Endothelial cell of hepatic sinusoid (primary cell): ENCODE measurements around the gene PRKD1.
"Not testable (repeated sequence)": the region's sequence is repeated elsewhere in the genome, so short reads cannot be mapped to it uniquely, and the experiment has no call there.

Experiments used
- in situ Hi-C: cut with HindIII; loops from 2 replicates; pipeline ENCODE4 v1.10.0; 2017; ENCODE audit warnings: low sequenced_read_pairs

The PRKD1 gene

DNA sequence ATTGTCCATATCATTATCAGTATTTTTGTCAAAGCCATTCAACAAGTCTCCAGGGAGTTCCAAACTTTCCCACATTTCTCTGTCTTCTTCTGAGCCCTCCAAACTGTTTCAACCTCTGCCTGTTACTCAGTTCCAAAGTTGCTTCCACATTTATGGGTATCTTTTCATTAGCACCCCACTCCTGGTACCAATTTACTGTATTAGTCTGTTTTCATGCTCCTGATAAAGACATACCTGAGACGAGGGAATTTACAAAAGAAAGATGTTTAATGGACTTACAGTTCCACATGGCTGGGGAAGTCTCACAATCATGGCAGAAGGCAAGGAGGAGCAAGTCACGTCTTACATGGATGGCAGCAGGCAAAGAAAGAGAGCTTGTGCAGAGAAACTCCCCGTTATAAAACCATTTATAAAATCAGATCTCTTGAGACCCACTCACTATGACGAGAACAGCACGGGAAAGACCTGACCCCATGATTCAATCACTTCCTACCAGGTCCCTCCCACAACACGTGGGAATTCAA lies 87.2 kb downstream of the PRKD1 start:
- in situ Hi-C loops, result not testable (repeated sequence)

DNA sequence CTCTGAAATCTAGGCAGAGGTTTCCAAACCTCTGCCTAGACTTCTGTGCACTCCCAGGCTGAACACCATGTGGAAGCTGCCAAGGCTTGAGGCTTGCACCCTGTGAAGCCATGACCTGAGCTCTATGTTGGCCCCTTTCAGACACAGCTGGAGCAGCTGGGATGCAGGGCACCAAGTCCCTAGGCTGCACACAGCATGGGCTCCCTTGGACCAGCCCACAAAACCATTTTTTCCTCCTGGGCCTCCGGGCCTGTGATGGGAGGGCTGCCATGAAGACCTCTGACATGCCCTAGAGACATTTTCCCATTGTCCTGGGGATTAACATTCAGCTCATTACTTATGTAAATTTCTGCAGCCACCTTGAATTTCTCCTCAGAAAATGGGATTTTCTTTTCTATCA lies 88.0 kb downstream of the PRKD1 start:
- in situ Hi-C loops, result not testable (repeated sequence)

DNA sequence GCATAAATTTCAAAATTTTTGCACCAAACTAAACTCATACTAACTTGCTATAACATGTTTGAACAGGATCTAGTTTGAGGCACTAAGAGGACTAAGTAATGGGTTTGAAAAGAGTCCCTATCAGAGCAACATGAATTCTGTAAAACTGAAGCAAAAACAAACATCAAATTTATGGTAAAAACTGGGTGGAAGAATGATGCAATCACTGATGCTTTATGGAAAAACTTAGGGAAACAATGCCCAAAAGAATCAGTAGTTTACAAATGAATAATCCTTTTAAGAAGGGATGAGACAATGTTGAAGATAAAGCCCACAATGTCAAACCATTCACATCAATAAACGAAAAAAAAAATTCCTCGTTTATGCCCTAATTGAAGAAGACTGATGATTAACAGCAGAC lies 88.9 kb downstream of the PRKD1 start:
- in situ Hi-C loops, result no loop called here

DNA sequence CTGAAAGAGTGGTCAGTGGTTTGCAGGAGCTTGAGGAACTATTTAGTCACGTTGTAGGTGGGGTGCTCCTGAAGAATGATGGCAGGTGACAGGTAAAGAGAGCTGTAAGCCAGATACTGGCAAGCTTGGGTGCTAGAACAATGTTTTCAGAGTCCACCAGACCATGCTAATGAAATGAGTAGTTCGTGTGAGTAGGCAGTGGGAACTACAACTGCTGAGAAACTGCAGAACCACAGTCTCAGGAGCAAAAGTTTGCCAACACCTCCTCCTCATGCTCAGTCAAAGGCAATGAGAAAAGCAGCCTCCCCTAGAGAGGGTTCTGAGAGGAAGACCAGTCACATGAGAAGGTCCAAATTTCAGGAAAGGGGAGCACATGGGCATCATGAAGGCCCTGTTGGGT lies 91.3 kb downstream of the PRKD1 start:
- in situ Hi-C loops, result no loop called here

DNA sequence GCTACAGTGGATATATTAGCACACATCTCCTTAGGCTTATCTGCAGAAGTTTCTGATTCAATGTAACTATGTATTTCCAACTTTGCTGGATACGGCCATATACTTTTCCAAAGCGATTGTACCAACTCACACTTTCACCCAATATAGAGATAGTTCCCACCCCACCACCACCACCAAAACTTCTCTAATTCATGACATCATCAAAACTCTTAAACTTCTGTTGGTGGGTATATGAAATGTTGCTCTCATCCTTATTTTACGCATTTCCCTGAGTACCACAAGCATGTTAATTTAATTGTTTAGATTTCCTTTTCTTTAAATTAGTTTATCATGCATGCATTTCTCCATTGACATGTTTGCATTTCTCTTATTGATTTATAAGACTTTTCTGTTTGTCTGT lies 95.6 kb downstream of the PRKD1 start:
- in situ Hi-C loops, result no loop called here

DNA sequence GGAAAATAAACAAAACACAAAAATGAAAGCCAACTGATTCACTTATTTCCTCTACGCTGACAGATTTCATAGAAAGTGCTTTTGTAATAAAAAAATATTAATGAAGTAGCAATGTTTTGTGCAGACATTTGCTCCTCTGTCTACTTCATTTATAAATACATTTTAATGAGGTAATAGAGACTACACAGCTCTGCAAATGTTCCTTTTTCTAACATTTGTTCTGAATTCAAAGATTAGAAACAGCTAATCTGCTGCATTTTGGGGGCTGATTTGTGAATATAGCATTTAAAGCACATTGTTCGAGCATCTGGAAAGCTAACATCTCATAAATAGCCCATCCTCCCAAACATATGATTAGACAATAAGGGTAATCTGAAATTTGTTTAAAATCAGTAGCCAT lies 97.8 kb downstream of the PRKD1 start:
- in situ Hi-C loops, result no loop called here

DNA sequence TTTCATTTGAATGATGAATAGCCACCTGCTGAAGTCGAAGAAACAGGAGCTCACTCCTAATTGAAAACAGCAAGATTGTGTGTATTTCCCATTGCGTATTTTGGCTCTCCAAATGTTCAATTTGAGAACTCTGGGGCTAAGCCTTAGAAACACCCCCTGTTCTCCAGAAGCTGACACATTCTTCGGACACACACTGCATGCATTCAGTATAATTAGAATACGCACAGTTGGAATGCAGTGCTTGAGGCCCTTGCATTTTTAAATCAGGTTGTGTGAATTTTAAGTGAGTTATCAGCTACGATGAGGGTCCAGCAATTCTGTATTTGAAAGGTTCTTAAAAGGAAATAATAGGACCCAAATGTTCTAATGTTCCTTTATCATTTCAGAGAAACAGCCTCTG lies 103.8 kb downstream of the PRKD1 start:
- in situ Hi-C loops, result no loop called here

DNA sequence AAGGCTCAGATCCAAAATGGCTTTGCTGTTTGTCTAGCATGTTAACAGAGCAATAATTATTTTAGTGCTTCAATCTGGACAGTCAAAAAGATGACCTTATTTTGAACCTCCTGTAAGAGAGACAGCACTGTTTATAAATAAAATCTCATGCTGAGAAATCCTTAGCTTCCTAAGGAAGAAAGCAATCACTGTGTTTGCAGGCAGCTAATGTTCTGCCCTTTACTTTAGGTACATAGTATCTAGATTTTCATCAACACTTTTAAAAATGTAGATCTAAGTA lies 105.3 kb downstream of the PRKD1 start:
- in situ Hi-C loops, result no loop called here

DNA sequence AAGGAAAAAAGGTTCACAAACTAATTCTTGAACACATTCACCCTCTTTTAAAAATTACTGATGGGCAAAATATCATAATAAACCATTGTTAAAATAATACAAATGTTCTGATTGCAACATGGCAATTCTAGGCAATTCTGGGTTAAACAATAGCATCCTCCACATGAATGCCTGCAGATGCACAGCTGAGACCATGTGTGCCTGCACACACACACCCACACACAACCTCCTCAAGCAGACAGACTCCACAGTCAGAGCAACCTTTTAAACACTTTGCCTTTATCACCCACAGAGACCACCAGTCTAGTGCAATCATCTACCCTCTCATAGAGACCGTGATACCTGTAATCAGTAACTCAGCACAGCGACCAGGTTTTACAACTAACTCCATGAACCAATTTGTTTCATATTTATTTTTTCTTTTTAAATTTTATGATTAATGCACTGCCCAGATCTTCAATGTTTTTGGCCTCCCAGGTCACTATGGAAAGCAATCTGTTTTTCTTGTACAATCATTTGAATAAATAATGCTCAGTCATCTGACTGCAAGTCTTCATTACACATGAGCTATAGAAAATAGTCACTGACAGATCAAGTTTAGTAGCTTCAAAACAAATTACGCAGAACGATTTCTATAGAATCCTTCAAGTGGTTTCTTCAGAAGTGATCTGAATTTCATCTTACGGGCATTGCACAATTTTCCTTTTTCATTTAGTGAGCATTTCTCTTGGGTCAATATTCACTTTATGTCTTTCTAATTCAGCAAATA lies 105.8 kb downstream of the PRKD1 start:
- in situ Hi-C loops, result no loop called here

DNA sequence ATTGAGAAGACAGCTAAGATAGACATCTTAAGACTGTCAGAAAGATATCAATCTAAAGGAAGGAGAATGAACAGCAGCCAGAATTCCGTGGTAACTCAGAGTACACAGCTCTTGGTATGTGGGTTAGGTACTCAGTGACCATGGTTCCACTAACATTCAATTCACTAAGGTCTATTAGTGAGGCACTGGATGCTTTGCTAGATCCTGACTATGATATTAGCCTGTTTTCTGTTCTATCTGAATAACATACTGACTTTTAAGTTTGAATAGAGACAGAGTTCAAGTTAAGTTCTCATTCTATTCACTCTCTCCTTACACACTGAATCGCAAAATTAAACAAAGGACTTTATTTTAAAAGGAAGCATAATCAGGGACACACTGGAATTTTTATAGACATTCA lies 106.4 kb downstream of the PRKD1 start:
- in situ Hi-C loops, result no loop called here

DNA sequence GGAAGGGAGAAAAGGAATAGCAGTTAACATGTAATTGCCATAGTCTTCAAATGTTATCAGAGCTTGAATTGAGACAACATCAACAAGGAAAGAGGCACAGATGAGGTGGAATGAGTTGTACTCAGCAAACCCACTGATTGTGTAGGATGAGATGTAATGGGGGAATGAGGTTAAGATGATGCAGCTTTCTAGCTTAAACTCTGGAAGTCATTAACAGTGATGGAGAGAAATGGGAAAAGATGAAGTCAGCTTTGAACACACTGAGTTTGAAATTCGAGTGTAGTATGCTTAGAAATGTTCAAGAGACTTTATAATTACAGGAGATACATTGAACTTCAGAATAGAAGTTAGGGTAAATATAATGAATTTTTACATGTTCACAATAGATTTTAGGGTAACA lies 106.9 kb downstream of the PRKD1 start:
- in situ Hi-C loops, result no loop called here

DNA sequence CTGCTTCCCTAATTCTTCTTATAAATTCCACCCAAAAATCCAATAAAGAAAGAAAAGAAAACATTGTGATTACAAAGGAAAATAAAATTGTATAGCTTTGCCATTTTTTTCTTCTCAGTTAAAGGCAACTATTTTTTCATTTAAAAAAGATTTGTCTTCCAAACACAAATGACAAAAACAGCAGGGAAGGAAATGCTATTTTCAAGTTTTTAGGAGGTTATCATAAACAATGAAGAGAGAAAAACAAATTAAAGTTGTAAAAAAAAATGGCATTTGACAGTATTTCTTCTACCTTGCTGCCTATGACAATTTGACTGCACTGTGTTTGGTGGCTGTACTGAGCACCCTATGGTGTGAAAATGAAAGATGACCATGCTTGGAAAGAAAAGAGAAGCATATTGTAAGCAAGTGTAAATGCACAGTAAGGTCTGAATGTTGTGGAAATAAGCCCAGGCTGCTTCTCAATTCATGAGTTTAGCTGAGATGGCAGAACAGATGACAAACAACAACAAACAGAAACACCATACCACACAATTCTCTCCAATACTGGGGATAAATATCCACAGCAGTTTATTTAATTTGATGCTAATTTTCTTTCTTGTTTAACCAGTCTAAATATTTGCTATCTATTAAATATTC lies 109.8 kb downstream of the PRKD1 start:
- in situ Hi-C loops, result no loop called here

DNA sequence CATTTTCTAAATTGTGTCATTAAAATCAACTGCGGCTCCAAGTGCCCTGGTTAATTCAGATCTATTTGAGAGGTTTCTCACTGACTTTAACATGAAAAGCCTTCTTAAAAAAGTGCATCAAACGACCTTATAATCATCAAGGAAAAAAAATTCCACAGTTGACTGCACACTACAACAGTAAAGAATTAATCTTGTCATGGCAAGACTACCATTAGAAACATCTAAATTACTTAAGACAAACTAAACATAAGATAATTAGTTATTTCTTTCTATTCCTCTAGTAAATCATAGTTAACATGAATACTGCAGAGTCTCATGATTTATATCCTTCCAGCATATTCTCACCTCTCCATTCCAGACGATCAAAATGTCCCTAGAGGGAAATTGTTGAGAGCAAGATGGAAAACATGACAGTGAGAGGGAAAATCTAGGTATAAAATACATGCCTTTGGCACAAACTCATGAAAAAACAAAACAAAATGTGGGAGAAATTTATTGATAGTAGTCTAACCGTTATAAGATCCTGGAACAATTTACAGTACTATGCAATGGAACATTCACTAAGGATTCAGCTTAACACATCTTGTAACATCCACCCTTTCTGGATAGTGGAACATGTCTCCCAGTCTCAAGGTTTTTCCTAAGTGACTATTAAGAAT lies 112.5 kb downstream of the PRKD1 start:
- in situ Hi-C loops, result no loop called here

DNA sequence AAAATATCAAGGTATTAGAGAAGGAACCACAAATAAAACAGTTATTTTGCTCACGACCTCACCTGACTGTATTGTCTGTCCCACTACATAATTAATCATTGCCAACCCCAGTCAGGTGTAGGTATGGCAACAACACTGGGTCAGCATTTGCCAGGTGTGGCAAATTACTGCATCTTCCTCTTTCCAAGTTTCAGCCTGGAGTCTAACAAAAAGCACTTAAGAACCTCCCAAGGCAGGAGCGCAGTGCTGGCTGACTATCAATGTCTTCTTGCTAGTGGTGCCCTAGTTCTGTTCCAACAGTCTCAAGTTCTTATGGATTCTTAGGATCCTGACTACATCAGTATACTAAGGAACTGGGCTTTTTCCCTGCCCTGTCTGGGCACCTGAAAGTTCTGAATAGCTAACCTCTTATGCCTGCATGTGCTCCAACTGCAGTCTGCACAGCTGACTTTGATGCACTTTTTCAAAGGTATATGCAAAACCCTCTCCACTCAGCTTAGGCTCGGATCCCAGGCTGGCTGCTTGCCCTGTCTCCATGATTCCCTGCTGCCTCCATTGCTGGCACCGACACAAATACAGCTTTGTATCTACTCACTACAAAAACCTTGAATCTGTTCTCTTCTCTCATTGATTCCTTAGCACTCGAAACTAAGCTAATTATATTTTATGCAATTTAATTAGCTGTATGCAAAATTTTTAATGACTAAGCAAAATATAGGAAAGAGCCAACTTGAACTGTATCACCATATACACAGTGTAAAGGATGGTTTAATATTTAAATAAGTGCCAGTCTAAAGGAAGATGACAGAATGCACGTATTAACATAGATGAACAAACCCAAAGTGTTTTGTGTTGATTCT lies 113.3 kb downstream of the PRKD1 start:
- in situ Hi-C loops, result no loop called here

DNA sequence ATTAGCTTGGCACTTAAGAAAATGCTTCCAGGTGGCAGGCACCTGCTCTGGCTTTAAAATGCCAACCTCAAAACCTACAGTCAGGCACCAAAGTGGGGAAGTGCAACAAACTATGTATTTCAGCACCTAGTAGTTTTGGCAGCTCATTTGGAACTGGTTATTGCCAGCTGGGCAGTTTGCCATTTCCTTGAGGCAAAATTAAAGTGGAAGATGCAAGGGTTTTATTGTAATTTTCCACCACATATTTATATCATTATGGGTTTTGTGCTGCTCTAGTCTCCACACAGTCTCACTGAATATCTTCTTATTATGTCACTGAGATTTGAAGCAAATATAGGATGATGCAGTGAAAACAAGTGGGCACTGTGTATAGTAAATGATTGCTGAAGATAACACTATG lies 117.0 kb downstream of the PRKD1 start:
- in situ Hi-C loops, result no loop called here

DNA sequence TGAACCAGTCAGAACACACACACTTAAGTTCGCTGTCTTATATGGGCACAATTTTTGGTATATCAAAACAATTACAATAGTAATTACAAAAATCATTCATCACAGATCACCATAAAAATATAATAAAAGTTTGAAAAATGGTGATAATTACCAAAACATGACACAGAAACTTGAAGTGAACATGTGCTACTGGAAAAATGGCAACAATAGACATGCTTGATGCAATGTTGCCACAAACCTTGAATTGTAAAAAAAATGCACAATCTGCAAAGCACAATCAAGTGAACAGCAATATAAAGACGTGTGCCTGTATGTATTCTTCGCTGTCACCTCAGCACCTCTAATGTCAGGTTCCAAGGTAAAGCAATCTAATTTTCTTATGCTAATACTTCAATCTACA lies 117.6 kb downstream of the PRKD1 start:
- in situ Hi-C loops, result no loop called here

DNA sequence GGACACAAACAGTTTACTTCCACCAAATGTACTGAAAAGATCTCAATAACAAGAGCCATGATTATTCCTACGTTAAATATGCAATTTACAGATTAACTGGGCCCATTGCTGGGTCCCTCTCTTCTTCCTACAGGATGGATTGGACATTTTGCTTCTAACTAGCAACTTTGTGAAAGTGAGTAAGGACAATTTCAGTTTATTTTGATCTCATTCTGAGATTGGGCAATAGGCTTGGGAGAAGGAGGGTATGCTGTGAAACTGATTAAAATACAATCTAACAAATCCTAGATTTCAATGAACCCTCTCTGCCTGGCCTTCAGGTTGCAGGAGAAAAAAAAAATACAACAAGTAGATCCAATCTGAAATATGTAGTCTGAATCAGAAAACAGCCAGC lies 121.5 kb downstream of the PRKD1 start:
- in situ Hi-C loops, result no loop called here

DNA sequence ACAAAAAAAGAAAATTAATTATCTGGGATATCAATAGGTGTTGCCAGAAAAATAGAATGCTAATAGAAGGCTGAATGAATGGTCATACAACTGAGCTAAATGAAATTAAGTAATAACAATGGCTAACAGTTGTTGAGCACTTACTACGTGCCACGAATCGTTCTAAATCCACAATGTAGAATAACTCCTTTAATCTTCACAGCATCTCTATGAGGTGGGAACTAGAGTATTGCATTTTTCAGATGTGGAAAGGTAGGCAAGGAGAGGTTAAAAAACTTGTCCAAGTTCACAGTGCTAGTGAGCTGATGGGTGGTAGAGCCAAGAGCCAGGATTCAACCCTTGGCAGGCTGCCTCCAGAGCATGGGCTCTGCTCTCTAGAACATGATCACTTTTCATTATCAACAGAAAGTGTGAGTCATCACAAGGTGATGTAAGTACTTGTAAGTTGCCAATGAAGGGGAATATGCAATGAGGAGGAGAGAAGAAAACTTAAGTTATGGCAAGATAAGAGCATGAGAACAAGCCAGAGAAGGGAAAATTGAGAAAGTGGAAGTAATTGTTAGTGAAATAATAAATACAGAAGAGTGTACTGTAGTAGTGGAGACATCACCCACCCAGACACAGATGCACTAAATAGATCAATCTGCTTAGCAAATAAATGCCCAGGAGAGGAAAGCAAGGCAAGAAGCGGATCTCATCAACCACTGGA lies 122.1 kb downstream of the PRKD1 start:
- in situ Hi-C loops, result no loop called here

DNA sequence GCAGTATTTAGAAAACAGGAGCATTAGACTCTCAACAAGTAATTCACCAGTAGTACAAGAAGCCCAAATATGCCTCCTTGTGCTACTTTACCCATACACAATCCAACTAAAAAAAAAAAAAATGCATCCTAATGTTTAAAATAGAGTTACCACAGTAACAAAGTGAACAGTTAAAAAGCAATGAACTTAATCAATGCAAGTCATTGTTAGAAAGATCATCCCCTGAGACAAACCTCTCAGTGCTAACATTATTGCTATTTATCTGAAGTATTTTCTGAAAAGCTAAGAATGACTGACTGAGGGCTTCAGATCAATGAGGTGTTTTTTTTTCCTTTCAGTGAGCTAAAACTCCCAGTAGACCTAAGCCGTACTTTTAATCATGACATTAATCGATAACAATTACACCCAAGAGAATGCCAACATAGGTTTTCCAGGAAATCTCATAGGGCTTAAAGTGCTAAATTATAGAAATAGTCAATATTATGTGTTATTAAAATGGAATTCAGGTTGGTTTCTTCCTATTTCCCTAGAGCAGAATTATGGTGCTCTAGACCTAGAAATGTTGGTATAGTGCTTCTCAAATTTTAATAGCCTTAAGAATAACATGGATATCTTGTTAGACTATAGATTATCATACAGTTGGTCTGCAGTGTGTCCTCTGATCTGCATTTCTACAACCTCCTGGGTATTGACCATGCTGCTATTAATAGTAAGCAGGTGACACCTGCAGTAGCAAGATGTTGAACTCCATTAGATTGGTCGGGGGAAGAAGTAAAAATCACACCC lies 123.0 kb downstream of the PRKD1 start:
- in situ Hi-C loops, result no loop called here

DNA sequence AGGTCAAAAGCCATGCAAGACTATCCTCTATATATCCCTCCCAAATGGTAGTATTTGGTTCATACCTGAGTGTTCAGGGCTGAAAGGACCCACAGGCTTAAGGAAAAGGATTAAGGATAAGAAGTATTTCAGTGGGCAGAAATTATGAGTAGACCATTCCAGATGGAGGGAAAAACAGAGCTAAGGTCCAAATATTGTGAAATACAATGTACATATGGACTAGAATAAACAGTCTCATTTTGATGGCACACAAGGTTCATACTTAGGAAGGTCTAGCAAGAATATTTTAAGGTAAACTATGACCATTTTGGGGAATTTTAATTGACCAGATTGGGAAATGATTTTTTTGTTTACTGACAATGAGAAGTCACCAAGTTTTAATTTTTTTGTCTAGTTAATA lies 124.6 kb downstream of the PRKD1 start:
- in situ Hi-C loops, result no loop called here
